Astrocyte (in vitro differentiated cells and primary cell): ENCODE measurements around the gene IGF2BP2. TPM values are rescaled to one million over a fixed set of nuclear protein-coding genes. Genes with fewer than 3 reads are reported as not detected.
"Not testable (repeated sequence)": the region's sequence is repeated elsewhere in the genome, so short reads cannot be mapped to it uniquely, and the experiment has no call there.

ENCODE experiments used
- DNase-seq: peaks from one replicate; pipeline ENCODE4 v3.0.0-alpha.2; 2010; ENCODE audit warnings: low read depth
- FAIRE-seq: peaks from 2 replicates; lab custom pipeline; 2011; peaks lifted over from hg19 to GRCh38; lab: Jason Lieb, UNC
- H2AFZ ChIP-seq: 2 replicates; pipeline ENCODE4 v1.6.0; 2012; ENCODE audit warnings: low read depth, low read length, inconsistent platforms
- H3K27ac ChIP-seq: 2 replicates; pipeline ENCODE4 v1.5.1; 2011; ENCODE audit warnings: low read depth, low read length, inconsistent platforms
- H3K27me3 ChIP-seq: 2 replicates; pipeline ENCODE4 v1.6.0; 2011; ENCODE audit warnings: low read length, inconsistent platforms; ENCODE audit not compliant: insufficient read depth
- H3K36me3 ChIP-seq: 2 replicates; pipeline ENCODE4 v1.5.1; 2011; ENCODE audit warnings: low read length, inconsistent platforms; ENCODE audit not compliant: insufficient read depth
- H3K4me1 ChIP-seq: 2 replicates; pipeline ENCODE4 v1.5.1; 2011; ENCODE audit warnings: low read length, inconsistent platforms; ENCODE audit not compliant: insufficient read depth
- H3K4me2 ChIP-seq: 2 replicates; pipeline ENCODE4 v1.6.0; 2012; ENCODE audit warnings: low read length, inconsistent platforms
- H3K4me3 ChIP-seq: 2 replicates; pipeline ENCODE4 v1.5.1; 2011; ENCODE audit warnings: low read depth, mild to moderate bottlenecking, low read length, inconsistent platforms; ENCODE audit not compliant: insufficient read depth
- H3K79me2 ChIP-seq: 2 replicates; pipeline ENCODE4 v1.6.0; 2012; ENCODE audit warnings: mild to moderate bottlenecking, low read length, inconsistent platforms; ENCODE audit not compliant: insufficient read depth
- H3K9ac ChIP-seq: 2 replicates; pipeline ENCODE4 v1.6.0; 2012; ENCODE audit warnings: mild to moderate bottlenecking, low read length, inconsistent platforms
- H3K9me3 ChIP-seq: 2 replicates; pipeline ENCODE4 v1.5.1; 2012; ENCODE audit warnings: low read depth, mild to moderate bottlenecking, low read length, inconsistent platforms; ENCODE audit not compliant: insufficient read depth
- H4K20me1 ChIP-seq: 2 replicates; pipeline ENCODE4 v1.6.0; 2012; ENCODE audit warnings: low read length, inconsistent platforms; ENCODE audit not compliant: insufficient read depth
- H3K27ac Mint-ChIP-seq: one replicate; pipeline ENCODE4 v1.8.0; 2021; ENCODE audit warnings: mild to moderate bottlenecking, mixed read lengths; ENCODE audit not compliant: unreplicated experiment
- H3K27me3 Mint-ChIP-seq: one replicate; pipeline ENCODE4 v1.8.0; 2021; ENCODE audit warnings: low read depth, mixed read lengths; ENCODE audit not compliant: unreplicated experiment
- H3K36me3 Mint-ChIP-seq: one replicate; pipeline ENCODE4 v1.8.0; 2021; ENCODE audit warnings: low read depth, mixed read lengths; ENCODE audit not compliant: unreplicated experiment
- H3K4me1 Mint-ChIP-seq: one replicate; pipeline ENCODE4 v1.8.0; 2021; ENCODE audit warnings: low read depth, mixed read lengths; ENCODE audit not compliant: unreplicated experiment
- H3K4me3 Mint-ChIP-seq: one replicate; pipeline ENCODE4 v1.8.0; 2021; ENCODE audit warnings: mild to moderate bottlenecking, moderate library complexity, mixed read lengths; ENCODE audit not compliant: unreplicated experiment
- H3K9me3 Mint-ChIP-seq: one replicate; pipeline ENCODE4 v1.8.0; 2021; ENCODE audit warnings: mild to moderate bottlenecking, mixed read lengths; ENCODE audit not compliant: unreplicated experiment
- EZH2 ChIP-seq: IDR thresholded peaks from 2 replicates; pipeline ENCODE4 v1.6.1; 2012; ENCODE audit warnings: mild to moderate bottlenecking, low read length, inconsistent platforms; ENCODE audit not compliant: insufficient read depth
- total RNA-seq: library from RNA; stranded (reverse); gene quantifications from 2 replicates; pipeline ENCODE4 v1.2.1, GENCODE V29; 2021
- TF ChIP-seq, protein P1 (sequence below): IDR thresholded peaks from 2 replicates; pipeline ENCODE4 v1.5.1; 2011; ENCODE audit warnings: low read depth, mild to moderate bottlenecking, inconsistent platforms, low read length, moderate library complexity; ENCODE audit not compliant: insufficient read depth

Gene IGF2BP2
- total RNA-seq, 1 donor from 2014 or later: 162 TPM

- Mint-ChIP-seq H3K27ac (no peak overlapping the region), H3K9me3 (no peaks in the 10 kb centered on the region)
- no peak overlapping the region for H3K4me3 ChIP-seq
Measured at GRCh38 chr3:185843635-185844034, 18.8 kb upstream of the IGF2BP2 start.

GRCh38 chr3:185843126-185843525 lies 18.3 kb upstream of the IGF2BP2 start:
- Mint-ChIP-seq H3K4me3 (no peak overlapping the region), H3K4me1 (peaks cover 5% of the 10 kb centered on the region), H3K27ac (no peak overlapping the region), H3K27me3 (no peaks in the 10 kb centered on the region), H3K9me3 (no peaks in the 10 kb centered on the region), H3K36me3 (peaks cover 3% of the 10 kb centered on the region)
- Histone ChIP-seq H3K4me1 (no peaks in the 10 kb centered on the region), H3K36me3 (no peaks in the 10 kb centered on the region), H4K20me1 (no peaks in the 10 kb centered on the region), H3K79me2 (no peaks in the 10 kb centered on the region), H3K27ac (no peak overlapping the region), H3K4me2 (no peak overlapping the region), H3K27me3 (no peaks in the 10 kb centered on the region), H3K9me3 (no peaks in the 10 kb centered on the region), H3K9ac (no peak overlapping the region), H3K4me3 (no peak overlapping the region), H2AFZ (no peak overlapping the region)
- no peak for FAIRE-seq
- DNase-seq: no peak
- TF ChIP-seq, protein P1, sequence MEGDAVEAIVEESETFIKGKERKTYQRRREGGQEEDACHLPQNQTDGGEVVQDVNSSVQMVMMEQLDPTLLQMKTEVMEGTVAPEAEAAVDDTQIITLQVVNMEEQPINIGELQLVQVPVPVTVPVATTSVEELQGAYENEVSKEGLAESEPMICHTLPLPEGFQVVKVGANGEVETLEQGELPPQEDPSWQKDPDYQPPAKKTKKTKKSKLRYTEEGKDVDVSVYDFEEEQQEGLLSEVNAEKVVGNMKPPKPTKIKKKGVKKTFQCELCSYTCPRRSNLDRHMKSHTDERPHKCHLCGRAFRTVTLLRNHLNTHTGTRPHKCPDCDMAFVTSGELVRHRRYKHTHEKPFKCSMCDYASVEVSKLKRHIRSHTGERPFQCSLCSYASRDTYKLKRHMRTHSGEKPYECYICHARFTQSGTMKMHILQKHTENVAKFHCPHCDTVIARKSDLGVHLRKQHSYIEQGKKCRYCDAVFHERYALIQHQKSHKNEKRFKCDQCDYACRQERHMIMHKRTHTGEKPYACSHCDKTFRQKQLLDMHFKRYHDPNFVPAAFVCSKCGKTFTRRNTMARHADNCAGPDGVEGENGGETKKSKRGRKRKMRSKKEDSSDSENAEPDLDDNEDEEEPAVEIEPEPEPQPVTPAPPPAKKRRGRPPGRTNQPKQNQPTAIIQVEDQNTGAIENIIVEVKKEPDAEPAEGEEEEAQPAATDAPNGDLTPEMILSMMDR: no peak
- no peak for TF ChIP-seq EZH2

More at GRCh38 chr3:185843635-185844034, 18.8 kb upstream of the IGF2BP2 start:
- Mint-ChIP-seq H3K4me1 (peaks cover 5% of the 10 kb centered on the region), H3K27me3 (peaks cover under 1% of the 10 kb centered on the region), H3K36me3 (peaks cover 3% of the 10 kb centered on the region), H3K4me3 (no peak overlapping the region)
- no peaks in the 10 kb centered on the region for H3K36me3 ChIP-seq
- DNase-seq (no peak), FAIRE-seq (no peak)
- no peak overlapping the region for H3K27ac ChIP-seq
- H3K4me1 ChIP-seq: no peaks in the 10 kb centered on the region
- no peak overlapping the region for H3K4me2 ChIP-seq
- no peaks in the 10 kb centered on the region for H3K9me3 ChIP-seq
- no peak overlapping the region for H3K9ac ChIP-seq
- no peak for TF ChIP-seq EZH2
- TF ChIP-seq, protein P1: no peak
- H4K20me1 ChIP-seq: no peaks in the 10 kb centered on the region
- no peaks in the 10 kb centered on the region for H3K27me3 ChIP-seq
- no peaks in the 10 kb centered on the region for H3K79me2 ChIP-seq
- H2AFZ ChIP-seq: no peak overlapping the region

DNA sequence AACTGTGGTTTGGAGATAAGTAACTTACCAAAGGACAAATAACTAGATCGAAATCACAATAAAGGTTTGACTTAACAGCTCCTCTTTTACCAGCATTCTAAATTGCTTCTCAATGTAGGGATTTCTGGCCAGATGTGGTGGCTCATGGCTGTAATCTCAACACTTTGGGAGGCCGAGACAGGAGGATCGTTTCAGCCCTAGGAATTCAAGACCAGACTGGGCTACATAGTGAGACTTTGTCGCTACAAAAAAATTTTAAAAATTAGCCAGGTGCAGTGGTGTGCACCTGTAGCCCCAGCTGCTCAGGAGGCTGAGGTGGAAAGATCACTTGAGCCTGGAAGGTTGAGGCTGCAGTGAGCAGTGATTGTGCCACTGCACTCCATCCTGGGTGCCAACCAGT lies 17.4 kb upstream of the IGF2BP2 start:
- H3K27me3 Mint-ChIP-seq: no peaks in the 10 kb centered on the region
- peaks cover 3% of the 10 kb centered on the region for H3K36me3 Mint-ChIP-seq
- Histone ChIP-seq H3K27me3 (no peaks in the 10 kb centered on the region), H3K4me2 (no peak overlapping the region), H3K9me3 (no peaks in the 10 kb centered on the region), H3K27ac (no peak overlapping the region), H2AFZ (no peak overlapping the region), H3K4me3 (no peak overlapping the region), H3K36me3 (no peaks in the 10 kb centered on the region), H4K20me1 (no peaks in the 10 kb centered on the region), H3K79me2 (no peaks in the 10 kb centered on the region), H3K4me1 (no peaks in the 10 kb centered on the region), H3K9ac (no peak overlapping the region)
- no peak overlapping the region for H3K4me3 Mint-ChIP-seq
- FAIRE-seq (no peak), DNase-seq (no peak)
- no peak overlapping the region for H3K27ac Mint-ChIP-seq
- H3K9me3 Mint-ChIP-seq: no peaks in the 10 kb centered on the region
- TF ChIP-seq, protein P1: no peak
- no peak for TF ChIP-seq EZH2
- no peaks in the 10 kb centered on the region for H3K4me1 Mint-ChIP-seq

DNA sequence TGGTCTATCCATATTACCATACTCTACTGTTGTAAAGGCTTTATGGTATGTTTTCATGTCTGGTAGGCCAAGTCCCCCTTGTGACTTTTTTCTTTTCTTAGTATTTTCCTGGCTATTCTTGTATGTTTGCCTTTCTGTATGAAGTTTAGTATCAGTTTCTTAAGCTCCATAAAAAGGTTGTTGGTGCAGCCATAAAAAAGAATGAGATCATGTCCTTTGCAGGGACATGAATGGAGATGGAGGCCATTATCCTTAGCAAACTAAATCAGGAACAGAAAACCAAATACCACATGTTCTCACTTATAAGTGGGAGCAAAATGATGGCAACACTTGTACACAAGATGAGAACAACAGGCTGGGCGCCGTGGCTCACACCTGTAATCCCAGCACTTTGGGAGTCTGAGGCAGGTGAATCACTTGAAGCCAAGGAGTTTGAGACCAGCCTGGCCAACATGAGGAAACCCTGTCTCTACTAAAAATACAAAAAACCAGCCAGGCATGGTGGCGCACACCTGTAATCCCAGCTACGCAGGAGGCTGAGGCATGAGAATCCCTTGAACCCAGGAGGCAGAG lies 13.7 kb upstream of the IGF2BP2 start:
- not testable (repeated sequence) for H3K36me3 ChIP-seq, H3K9me3 ChIP-seq, H3K4me2 ChIP-seq, DNase-seq, H4K20me1 ChIP-seq, FAIRE-seq, H3K36me3 Mint-ChIP-seq, H3K27me3 ChIP-seq, H3K4me1 ChIP-seq, H3K9me3 Mint-ChIP-seq, H3K27ac Mint-ChIP-seq, H2AFZ ChIP-seq, H3K27me3 Mint-ChIP-seq, H3K4me1 Mint-ChIP-seq, H3K27ac ChIP-seq, H3K9ac ChIP-seq, H3K4me3 Mint-ChIP-seq, H3K4me3 ChIP-seq, H3K79me2 ChIP-seq
